ENCODE data around the gene TBC1D24.

- TF ChIP-seq, protein P1, sequence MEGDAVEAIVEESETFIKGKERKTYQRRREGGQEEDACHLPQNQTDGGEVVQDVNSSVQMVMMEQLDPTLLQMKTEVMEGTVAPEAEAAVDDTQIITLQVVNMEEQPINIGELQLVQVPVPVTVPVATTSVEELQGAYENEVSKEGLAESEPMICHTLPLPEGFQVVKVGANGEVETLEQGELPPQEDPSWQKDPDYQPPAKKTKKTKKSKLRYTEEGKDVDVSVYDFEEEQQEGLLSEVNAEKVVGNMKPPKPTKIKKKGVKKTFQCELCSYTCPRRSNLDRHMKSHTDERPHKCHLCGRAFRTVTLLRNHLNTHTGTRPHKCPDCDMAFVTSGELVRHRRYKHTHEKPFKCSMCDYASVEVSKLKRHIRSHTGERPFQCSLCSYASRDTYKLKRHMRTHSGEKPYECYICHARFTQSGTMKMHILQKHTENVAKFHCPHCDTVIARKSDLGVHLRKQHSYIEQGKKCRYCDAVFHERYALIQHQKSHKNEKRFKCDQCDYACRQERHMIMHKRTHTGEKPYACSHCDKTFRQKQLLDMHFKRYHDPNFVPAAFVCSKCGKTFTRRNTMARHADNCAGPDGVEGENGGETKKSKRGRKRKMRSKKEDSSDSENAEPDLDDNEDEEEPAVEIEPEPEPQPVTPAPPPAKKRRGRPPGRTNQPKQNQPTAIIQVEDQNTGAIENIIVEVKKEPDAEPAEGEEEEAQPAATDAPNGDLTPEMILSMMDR (IDR thresholded peaks at IDR 0.05; ENCODE audit: low read length), result no peak
- TF ChIP-seq EZH2 (IDR thresholded peaks at IDR 0.05; ENCODE audit: borderline replicate concordance, low read length), result no peak
These were observed 7.2 kb upstream of the TBC1D24 start for GRCh38 chr16:2467528-2468232.

Measured in OCI-LY1 (cell line).